CD4-positive, alpha-beta T cell treated with Interleukin-17A for 4 hours (primary cell): ENCODE results near the gene ACYP1.

Experiments
- DNase-seq: peaks from one replicate; pipeline ENCODE4 v3.0.0-alpha.2; 2020; ENCODE audit warnings: mixed read lengths

Gene ACYP1

DNA sequence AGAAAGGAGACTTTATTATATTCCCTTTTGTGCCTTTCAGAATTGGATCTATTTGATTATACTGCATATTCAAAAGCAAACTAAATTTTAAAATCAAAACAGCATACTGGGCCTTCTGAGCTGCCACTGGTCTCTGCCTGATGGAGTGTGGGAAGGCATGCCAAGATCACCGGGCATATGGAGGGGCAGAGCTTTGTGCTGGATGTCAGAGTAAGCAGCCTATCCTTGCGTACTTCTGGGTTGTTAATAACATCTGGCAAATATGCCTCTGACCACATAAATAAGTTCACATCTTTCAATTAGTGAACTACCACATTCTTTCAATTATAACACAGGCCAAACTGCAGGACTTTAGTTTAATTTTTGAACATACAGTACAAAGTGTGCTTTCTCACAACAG lies 30.9 kb downstream of the ACYP1 start:
- no peak for DNase-seq

DNA sequence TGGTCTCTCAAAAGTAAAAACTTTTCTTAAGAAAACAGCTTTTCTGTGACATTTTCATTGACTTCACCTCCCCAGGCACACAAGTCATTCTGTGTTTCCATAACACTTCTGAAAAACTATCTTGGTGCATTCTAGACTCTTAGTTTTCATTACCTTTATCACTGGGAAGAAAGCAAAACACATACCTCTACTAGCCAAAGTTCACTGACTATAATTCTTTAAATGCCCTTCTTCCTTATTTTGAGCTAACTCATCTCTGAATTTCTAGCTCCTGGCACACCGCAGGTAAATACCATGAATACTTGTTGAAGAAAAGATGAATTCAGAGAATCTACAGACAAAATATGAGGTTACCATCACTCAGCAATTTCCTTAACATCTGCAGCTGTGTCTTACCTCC lies 33.7 kb downstream of the ACYP1 start:
- DNase-seq = no peak

DNA sequence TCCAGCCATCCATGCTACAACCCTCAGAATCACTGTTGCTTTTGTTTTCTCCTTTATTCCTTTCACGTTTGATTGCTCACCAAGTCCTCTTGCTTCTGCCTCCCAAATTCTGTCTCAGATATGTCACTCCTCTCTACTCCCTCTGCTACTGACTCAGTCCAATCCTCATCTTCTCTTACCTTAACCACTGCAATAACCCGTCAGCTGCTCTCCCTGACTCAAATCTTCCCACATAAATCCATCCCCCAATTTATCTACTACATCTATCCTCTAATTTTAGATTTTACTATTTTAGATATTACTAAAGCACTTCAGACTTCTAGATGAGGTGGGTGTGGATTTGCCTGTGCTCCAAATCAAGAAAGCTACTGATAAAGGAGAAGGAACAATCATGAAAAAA lies 37.9 kb downstream of the ACYP1 start:
- no peak for DNase-seq

DNA sequence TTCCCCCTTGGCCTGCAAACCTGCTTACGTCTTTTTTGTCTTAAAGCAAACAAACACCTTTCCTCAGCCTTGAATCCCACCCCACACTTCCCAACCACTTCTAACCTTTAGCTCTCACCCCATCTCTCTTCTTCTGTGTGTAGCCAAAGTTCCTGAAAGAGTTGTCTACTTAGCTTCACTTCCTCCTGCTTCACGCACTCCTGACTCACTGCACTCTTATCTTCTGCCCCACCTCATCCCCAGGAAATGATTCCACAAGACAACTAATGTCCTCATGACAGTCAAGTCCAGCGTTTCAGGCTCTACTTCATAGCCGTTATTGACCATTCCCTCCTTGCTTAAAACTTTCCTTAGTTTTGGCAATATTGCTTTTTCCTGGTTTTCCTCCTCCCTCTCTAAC lies 38.7 kb downstream of the ACYP1 start:
- no peak for DNase-seq

DNA sequence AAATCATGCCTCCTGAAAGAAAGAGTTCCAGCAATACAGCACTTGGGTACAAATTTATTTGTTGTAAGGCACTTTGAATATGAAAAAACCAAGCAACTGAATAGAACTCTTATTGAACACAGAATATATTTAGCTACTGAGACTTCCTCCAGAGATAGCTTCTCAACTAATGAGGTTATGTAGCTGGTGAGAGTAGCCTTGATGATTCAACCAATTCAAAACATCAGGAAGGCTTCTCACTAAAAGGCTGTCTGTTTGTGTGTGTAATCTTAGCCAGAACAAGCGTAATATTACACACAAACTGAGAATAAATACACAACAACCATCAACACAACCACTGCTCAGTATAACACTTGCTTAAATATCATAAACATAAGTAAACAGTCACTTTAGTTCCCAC lies 40.7 kb downstream of the ACYP1 start:
- DNase-seq = no peak

- DNase-seq = peak; percentile 12
Observed at GRCh38 chr14:75022655-75023054, 41.2 kb downstream of the ACYP1 start.

- no peak for DNase-seq
Observed at GRCh38 chr14:75018694-75019093, 45.1 kb downstream of the ACYP1 start.

- DNase-seq = no peak
Observed at GRCh38 chr14:75016815-75017214, 47.0 kb downstream of the ACYP1 start.

DNA sequence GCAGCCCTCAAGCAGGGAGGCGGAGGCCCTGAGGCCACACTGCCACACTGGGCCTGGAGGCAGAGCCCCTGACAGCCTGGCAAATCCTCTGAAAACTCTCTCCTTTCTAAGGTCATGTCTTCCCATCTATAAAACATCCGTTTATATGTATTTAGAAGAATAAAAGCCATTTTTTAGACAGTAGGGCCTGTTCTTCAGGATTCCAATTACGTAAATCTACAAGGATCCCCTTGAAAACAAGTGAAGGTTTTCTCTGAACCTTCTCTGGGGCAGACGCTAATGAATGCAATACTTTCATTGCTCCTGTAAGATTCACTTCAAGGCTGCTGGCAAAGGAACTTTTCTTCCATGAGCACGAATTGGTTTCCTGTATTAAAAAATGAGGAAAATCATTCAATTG lies 48.3 kb downstream of the ACYP1 start:
- no peak for DNase-seq

- DNase-seq = no peak
Observed at GRCh38 chr14:75013290-75013689, 50.5 kb downstream of the ACYP1 start.

DNA sequence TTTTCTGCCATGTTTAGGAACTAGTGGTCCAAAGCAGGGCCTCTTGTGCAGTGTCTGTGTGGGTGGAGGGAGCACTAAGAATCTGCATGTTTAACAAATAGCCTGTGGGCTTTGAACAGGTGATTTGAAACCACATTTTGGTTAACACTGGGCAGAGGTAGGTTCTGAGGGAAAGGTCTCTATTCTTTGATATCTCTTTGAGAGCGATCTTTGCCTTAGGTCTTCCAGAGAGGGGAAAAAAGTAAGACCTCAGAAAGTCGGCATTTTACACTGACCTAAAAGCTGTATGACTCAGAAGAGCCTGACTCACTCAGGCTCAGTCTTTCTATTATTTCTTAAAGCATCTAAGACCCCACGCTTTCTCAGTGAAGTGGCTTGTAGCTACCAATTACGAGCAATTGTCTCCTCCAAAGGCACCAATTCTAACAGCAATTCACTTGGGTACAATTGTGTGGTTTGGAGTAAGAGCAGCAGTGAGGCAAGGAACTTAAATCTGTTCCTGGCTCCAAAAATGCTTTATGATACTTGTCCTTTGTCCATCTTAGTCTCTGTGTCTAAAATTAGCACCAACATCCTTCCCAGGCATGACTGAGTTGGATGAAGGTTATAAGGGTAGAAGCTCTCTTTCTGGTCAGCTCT lies 52.3 kb downstream of the ACYP1 start:
- no peak for DNase-seq

DNA sequence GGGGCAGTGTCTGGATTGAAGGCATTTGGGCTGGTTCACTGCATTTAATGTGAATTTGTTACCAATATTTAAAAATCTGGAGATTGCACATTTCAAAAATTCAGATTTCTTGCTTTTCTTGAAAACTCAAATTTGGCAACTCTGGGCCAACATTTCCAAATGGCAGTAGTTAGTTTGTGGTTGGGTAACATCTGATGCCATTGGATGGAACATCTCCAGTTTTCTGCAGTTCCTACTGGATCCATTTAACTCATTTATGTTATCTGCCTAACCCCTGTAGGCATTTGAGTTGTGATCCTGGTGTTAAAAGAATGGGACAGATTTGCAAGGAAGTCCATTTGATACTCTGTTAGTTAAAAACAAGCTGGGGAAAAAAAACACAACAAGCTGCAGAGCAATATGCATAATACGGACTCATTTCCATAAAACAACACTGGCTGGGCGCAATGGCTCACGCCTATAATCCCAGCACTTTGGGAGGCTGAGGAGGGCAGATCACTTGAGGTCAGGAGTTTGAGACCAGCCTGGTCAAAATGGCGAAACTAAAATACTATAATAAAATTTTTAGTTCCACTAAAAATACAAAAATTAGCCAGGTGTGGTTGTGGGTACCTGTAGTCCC lies 53.2 kb downstream of the ACYP1 start:
- DNase-seq = no peak

- no peak for DNase-seq
Observed at GRCh38 chr14:75009176-75009575, 54.6 kb downstream of the ACYP1 start.

DNA sequence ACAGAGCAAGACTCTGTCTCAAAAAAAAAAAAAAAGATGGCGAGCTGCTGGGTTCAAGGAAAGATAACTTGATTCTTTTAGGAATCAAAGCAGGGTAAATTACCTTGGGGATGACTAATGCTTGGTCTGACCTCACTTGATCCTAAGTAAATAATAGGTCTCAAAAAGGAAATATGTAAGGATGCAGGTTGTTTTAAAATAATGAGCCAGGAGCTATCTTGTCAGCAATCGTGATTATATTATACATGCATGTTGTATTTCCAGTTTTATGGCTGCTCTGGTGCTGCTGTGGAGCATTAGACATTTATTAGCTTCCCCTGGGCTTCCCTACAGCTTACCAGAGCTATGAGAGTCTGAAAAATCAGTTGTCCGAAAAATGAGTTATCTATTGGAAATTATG lies 58.5 kb downstream of the ACYP1 start:
- no peak for DNase-seq

- DNase-seq = peak; percentile 3
Observed at GRCh38 chr14:75003250-75004027, 60.4 kb downstream of the ACYP1 start.
